GM23248 (cell line): ENCODE measurements around the gene GRPR.

Source experiments
- EZH2 ChIP-seq: fragments of 200-600 bp; sonication (generic); IDR thresholded peaks from 2 replicates; pipeline ENCODE4 v1.6.1; 2018; ENCODE audit warnings: antibody characterized with exemption, mild to moderate bottlenecking; ENCODE audit not compliant: insufficient read depth, poor library complexity, severe bottlenecking
- EZH2phosphoT487 ChIP-seq: fragments of 200-600 bp; sonication (generic); IDR thresholded peaks from 2 replicates; pipeline ENCODE4 v1.6.1; 2018; ENCODE audit warnings: antibody characterized with exemption, moderate library complexity, mild to moderate bottlenecking, low read depth; ENCODE audit not compliant: insufficient read depth

- TF ChIP-seq EZH2, result no peak
- TF ChIP-seq EZH2phosphoT487, result no peak
Observed at GRCh38 chrX:16175329-16176061, 52.1 kb downstream of the GRPR start.
